ENCODE measurements around the gene STX4. TPM values are rescaled to one million over a fixed set of nuclear protein-coding genes. Genes with fewer than 3 reads are reported as not detected.

Gene STX4
- total RNA-seq, 1 experiment from 2014 or later: 26.0 TPM

- intact Hi-C loops (cut with micrococcal nuclease): no loop called here
- no peaks in the 10 kb centered on the region for H3K27me3 ChIP-seq (ENCODE audit: insufficient read depth, low read length)
- CTCF ChIA-PET: no interaction called here
Observed at GRCh38 chr16:31085873-31086628, 52.7 kb downstream of the STX4 start.

More at GRCh38 chr16:31085873-31086628, 52.7 kb downstream of the STX4 start:
- POLR2A ChIA-PET: no interaction called here
- no peak overlapping the region for H3K4me2 ChIP-seq (ENCODE audit: low read length)
- ATAC-seq (no peak), DNase-seq (ENCODE audit: low read depth, low spot score) (no peak)
- no peaks in the 10 kb centered on the region for H3K9me3 ChIP-seq (ENCODE audit: control insufficient read depth in 1 of 2, insufficient read depth in 1 of 2, low read depth in 1 of 2, low read length in 2 of 2)
- H3K9ac ChIP-seq (ENCODE audit: low read length): no peak overlapping the region
- RAD21 ChIA-PET (ENCODE audit: low non-redundant PET in 1 of 2, low total read pairs in 2 of 2, uncharacterized antibody in 2 of 2, unreplicated experiment in 2 of 2): no interaction called here
- peaks cover 5% of the 10 kb centered on the region; the same call in 1 of the 2 replicates for H3K79me2 ChIP-seq (ENCODE audit: insufficient read depth, low read length)
- H3K9me2 ChIP-seq (ENCODE audit: insufficient read depth): no peaks in the 10 kb centered on the region
- H4K20me1 ChIP-seq (ENCODE audit: insufficient read depth): no peaks in the 10 kb centered on the region
- BruUV-seq (replicated peaks): no TSS peak
- H3K27ac ChIP-seq (ENCODE audit: low read depth, low read length): no peak overlapping the region
- peaks cover 0 to 11% of the 10 kb centered on the region in 2 experiments; a peak in 3 of 4 replicates for H3K36me3 ChIP-seq (ENCODE audit: control insufficient read depth in 1 of 2, insufficient read depth in 2 of 2, low read length in 2 of 2)
- no peak for TF ChIP-seq ATF3 (IDR thresholded peaks at IDR 0.05)
- no peak for TF ChIP-seq REST (IDR thresholded peaks at IDR 0.05; ENCODE audit: low read depth)
- no peak for TF ChIP-seq ZNF274 (IDR thresholded peaks at IDR 0.05; ENCODE audit: low read depth, low read length)
- no peak for TF ChIP-seq ELF1 (IDR thresholded peaks at IDR 0.05; ENCODE audit: borderline replicate concordance, low read depth)
- TF ChIP-seq EGR1 (IDR thresholded peaks at IDR 0.05; ENCODE audit: low read depth): no peak
- no peak for TF ChIP-seq ZFX (IDR thresholded peaks at IDR 0.05)
- H3K4me3 ChIP-seq (replicated peaks in 1 of 2; ENCODE audit: low read depth in 1 of 2, low read length in 2 of 2): no peak overlapping the region
- H2AFZ ChIP-seq (ENCODE audit: low read depth, low read length, poor library complexity, severe bottlenecking): no peak overlapping the region
- peaks cover 0 to 11% of the 10 kb centered on the region in 2 experiments; a peak in 1 of 4 replicates for H3K4me1 ChIP-seq (ENCODE audit: control insufficient read depth in 1 of 2, insufficient read depth in 2 of 2, low read length in 2 of 2)
